Measurements from ENCODE around the gene LTBP2.

LTBP2 gene

DNA sequence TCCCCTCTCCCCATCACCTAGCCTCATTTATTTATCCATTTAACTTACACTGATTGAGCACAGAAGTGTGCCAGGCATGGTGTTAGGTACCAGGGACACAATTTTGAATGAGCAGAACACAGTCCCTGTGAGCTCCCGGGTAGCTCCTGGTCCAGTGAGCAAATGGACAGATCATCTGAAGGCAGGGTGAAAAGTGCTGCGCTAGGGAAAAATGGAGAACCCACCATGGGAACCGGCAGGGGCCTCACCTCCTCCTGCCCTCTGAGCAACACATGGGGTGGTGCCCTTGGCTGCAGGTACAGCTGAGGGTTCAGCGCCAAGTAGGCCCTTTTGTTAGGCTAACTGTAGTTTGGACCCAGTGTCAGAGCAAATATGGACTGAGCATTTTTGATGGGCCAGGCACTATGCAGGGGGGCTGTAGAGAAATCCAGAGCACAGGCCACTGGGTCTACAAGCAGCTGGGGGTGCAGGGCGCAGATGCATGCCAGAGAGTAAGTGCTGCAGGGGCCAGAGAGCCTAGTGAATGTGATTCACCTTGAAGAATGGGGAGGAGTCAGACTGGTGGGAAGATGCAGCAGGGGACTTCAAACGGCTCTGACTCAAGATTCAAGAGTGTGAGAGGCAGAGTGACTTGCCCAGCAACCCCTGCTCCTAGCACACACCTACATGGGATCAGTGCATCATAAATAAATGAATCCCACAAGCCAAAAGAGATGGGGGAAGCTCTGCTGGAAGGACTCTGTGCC is 28.2 kb downstream of the LTBP2 start:
- DNase-seq (ENCODE audit: low read depth) = peak; percentile 71
- no peak overlapping the region for H3K4me3 ChIP-seq (ENCODE audit: low read length)
- TF ChIP-seq, protein P1, sequence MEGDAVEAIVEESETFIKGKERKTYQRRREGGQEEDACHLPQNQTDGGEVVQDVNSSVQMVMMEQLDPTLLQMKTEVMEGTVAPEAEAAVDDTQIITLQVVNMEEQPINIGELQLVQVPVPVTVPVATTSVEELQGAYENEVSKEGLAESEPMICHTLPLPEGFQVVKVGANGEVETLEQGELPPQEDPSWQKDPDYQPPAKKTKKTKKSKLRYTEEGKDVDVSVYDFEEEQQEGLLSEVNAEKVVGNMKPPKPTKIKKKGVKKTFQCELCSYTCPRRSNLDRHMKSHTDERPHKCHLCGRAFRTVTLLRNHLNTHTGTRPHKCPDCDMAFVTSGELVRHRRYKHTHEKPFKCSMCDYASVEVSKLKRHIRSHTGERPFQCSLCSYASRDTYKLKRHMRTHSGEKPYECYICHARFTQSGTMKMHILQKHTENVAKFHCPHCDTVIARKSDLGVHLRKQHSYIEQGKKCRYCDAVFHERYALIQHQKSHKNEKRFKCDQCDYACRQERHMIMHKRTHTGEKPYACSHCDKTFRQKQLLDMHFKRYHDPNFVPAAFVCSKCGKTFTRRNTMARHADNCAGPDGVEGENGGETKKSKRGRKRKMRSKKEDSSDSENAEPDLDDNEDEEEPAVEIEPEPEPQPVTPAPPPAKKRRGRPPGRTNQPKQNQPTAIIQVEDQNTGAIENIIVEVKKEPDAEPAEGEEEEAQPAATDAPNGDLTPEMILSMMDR (conservative IDR thresholded peaks at IDR 0.05; ENCODE audit: low read length) = no peak

DNA sequence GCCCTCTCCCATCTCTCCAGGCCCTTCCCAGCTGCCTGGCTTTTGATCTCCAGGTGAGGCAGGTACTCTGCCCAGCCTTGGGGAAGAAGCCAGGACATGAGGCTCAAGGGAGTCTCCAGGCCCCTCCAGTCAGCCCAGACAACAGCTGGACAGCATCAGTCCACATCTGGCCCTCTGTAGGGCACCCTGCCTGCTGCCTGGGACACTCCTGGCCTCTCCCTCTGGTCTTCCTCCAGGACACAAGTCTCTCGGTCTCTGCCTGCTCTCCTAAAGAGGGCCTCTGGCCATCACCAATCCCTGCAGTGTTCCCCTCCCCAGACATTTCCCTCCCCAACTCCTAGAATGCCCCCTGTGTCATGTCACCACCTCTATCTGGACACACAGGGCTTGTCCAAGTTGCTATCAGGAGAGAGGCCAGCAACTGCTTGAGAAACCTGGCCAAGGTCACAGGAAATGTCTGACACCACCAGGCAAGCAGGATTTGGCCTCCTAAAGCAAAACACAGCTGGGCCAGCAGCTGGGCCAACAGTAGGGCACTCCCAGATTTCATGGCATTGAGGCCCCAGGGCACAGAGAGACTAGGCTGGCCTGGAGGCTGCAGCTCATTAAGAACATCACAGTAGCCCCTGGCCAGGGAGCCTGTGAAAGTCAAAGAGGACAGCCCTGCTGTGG is 29.0 kb downstream of the LTBP2 start:
- DNase-seq (ENCODE audit: low read depth) = peak; percentile 69

DNA sequence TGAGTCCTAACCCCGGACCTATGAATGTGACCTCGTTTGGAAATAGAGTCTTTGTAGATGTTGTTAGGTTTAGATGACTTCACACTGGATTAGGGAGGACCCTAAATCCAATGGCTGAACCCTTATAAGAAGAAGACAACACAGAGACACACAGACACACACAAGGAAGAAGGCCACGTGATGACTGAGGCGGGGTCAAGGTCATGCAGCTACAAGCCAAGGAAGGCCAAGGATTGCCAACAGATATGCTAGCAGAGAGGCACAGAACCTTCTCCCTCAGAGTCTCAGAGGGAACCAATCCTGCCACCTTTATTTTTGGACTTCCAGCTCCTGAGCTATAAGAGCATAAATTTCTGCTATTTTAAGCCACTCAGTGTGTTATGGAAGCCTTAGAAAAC is 31.8 kb downstream of the LTBP2 start:
- no peak overlapping the region for H3K4me3 ChIP-seq (ENCODE audit: low read length)
- TF ChIP-seq, protein P1 (conservative IDR thresholded peaks at IDR 0.05; ENCODE audit: low read length) = no peak

More for the DNA sequence above, 29.0 kb downstream of the LTBP2 start:
- TF ChIP-seq, protein P1 (conservative IDR thresholded peaks at IDR 0.05; ENCODE audit: low read length) = no peak
- no peak overlapping the region for H3K4me3 ChIP-seq (ENCODE audit: low read length)

DNA sequence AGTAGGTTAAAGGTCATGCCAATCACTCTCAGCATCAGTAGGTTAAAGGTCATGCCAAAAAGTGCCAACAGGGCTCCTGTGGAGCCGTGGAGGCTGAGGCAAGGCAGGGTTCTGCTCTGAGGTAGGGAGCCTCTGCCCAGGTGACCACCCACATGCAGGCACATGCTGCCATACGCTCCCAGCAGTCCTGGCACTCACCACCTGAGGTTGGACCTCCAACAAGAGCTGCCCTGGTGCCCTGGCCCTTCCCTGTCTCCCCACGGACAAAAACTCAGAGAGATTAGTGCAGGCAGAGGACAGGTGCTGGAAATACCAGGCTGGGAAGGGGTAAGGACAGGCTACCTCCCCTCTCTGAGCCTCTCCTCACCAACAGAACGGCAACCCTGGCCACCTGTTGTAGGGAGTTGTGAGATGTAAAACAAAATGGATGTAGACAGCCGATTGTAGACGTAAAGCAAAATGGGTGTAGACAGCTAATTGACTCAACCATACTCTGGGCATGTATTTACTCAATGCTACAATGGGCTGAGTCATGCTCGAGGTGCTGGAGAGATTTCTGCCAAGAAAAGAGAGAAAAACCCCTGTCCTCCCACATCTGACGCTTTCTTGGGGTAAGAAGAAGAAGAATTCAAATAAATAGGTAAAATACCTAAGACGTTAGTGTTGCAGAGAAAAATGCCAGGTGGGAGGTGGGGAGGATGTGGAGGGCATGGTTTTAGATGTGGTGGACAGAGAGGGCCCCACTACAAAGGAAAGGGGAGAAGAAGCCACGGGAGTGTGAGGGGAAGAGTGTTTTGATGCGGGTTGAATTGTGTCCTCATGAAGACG is 32.4 kb downstream of the LTBP2 start:
- TF ChIP-seq, protein P1 (conservative IDR thresholded peaks at IDR 0.05; ENCODE audit: low read length) = no peak
- peak; percentile 71 for DNase-seq (ENCODE audit: low read depth)
- H3K4me3 ChIP-seq (ENCODE audit: low read length) = no peak overlapping the region

More for the DNA sequence above, 31.8 kb downstream of the LTBP2 start:
- DNase-seq (ENCODE audit: low read depth) = no peak

DNA sequence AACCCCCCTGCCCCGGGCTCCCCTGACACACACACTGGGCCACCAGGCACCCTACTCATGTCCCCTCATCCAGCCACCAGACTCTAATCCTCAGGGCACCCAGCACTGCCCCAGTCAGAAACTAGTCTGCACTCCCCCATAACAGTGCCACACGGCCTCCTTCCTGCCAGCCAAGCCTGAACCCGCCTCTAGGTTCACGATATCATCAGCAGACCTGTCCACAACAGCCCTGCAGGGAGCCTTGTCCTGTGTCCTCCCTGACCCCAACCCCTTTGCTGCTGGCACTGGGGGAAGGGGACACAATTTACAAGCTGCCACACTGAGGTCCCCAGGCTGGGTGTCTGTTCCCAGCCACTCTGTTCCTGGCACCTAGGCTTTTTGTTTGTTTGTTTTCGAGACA is 33.6 kb downstream of the LTBP2 start:
- TF ChIP-seq, protein P1 (conservative IDR thresholded peaks at IDR 0.05; ENCODE audit: low read length) = no peak
- DNase-seq (ENCODE audit: low read depth) = no peak
- no peak overlapping the region for H3K4me3 ChIP-seq (ENCODE audit: low read length)

DNA sequence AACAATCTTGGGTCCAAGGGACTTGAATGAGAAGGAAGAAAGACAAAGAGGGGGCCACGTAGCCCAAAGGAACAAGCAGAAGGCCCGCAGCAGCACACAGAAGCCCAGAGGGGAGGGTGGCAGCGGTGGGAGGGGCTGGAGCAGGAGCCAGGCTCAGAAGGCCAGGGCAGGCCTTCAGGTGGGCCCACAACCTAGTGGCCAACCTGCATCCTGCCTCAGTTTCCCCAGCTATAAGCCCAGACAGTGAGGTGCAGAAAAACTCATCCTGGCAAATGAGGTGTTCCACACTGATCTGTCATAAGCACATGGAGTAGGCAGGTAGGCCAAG is 34.1 kb downstream of the LTBP2 start:
- DNase-seq (ENCODE audit: low read depth) = no peak

More for the DNA sequence above, 34.1 kb downstream of the LTBP2 start:
- H3K4me3 ChIP-seq (ENCODE audit: low read length) = no peak overlapping the region
- TF ChIP-seq, protein P1 (conservative IDR thresholded peaks at IDR 0.05; ENCODE audit: low read length) = no peak
